CD4-positive, alpha-beta T cell treated with Interferon gamma for 1 hour (primary cell): ENCODE data around the gene GRIK1.

Source experiments
- DNase-seq: peaks from one replicate; pipeline ENCODE4 v3.0.0-alpha.2; 2020

Gene GRIK1

DNA sequence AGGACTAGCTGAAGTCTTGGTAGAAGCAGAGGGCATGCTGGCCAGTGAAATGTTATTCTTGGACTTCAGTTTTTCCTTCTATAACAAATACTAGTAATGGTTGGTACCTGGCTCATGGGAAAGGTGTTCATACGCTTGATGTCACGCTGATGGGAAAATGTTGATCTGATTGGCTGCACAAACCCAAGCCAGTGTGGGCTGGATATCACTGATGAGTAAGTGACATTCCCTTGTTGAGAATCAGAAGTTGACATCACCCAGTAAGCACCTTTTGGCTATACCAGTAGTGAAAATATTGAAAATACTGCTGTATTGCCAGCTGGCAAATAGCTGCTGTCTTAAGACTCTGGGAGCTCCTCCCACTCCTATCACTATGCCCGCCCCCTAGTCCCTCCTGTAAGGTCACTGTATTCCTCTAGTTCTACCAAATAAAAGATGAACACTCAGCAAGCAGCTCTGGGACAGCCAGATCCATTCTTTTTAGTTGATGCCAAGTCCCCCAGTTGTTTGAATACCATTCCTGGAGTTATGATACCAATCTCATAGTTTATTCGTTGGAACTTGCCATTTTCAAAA, 168.2 kb downstream of the GRIK1 start:
- no peak for DNase-seq

DNA sequence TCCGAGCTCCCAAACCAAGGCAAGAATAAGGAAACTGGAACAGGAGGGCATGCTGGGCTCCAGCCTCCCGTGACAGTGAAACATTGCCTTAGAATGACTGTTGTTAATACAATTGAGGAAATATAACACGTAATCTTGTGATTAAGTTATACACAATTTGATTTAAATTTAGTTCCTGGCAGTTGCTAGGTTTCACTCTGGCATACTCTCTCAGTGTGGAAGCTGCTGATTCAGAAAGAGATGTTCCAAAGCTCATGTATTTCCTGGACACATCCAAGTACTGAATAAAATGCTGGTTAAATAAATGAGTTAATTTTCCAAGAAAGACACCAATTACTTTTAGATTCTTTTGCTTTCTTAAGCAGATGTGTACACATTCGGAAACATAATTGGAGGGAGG, 176.1 kb downstream of the GRIK1 start:
- DNase-seq, result no peak

DNA sequence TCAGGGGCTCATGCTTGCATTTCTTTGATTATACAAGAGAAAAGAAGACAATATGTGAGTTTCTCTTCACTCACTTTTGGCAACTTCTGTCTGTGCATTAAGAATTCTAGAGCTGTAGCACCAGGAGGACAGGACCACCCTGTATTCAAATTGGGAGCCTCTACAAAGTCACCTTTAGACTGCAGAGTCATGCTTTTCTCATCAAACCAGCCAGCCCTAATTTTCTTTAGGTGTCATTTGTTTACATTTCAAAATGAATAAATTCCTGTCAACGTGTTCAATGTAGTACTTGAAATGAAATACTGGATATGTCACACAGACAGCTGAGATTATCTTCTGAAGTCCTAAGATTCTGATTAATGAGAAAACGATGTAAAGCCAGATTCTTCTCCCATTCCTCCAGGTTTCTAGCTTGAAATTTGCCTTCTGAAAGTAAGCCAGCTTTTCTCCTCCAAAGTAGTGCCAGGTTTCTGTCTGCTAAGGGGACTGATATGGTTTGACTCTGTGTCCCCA, 177.2 kb downstream of the GRIK1 start:
- DNase-seq, result no peak

DNA sequence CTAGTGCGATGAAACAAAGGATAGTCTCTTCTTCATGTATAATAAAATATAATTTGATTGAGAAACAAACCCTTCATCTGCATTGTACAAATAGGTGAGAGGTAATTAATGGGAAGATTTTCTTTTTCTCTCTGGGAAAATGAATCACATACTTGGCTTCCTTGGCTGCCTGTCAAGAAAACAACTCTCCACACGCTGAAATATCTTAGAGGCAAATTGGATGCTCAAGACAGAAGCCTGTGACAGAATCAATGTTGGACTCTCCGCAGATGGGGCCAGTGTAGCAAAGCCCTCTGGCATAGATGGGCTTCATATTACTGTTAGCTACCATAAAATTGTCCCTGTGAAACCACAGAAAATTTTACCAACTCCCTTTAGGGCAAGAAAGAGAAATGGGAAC, 186.6 kb downstream of the GRIK1 start:
- DNase-seq, result no peak

DNA sequence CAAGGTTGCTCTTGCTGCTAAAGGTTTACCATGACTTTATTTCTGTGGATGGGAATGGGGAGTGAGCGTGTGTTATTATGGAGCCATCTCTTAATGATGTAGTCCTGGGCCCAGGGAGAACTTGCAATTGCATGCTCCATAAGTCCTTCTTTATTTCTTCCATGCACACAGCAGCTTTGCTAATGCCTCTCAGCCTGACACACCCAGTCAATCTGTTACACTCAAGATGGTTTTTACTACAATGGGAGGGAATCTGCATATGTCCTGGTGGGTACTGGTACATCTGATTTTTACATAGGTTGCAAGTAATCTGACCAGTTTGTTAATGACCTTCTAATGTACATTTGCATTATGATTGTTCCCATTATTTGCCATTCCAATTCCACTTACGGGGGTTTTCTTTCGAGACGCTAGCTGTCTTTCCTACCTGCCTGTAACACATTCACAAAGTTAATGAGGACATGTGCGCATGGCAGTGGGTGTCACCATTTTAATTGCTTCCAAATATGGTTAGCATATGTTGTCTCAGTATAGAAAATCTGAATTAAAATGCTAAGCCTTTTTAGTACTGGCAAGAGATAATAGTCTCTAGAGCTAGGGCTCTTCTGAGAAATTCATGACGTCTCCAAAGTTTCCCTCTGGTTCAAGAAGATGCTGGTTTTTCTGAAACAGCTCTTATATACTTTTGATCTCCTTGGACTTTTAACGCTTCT, 188.2 kb downstream of the GRIK1 start:
- DNase-seq, result no peak

DNA sequence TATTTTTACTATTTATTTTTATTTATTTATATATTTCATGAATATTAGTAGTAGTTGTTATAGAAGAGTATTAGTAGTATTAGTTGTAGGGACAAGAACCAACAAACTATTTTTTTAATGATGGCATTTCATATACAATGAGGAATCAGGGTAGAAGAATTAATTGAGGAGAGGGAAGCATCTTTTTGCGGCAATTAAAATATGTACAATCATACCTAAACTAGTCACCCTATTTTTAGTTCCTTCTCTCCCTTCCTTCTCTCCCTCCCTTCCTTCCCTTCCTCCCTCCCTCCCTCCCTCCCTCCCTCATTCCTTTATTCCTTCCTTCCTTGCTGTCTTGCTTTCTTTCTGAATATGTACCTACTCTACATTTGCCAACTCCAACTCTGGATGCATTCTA, 189.8 kb downstream of the GRIK1 start:
- no peak for DNase-seq

DNA sequence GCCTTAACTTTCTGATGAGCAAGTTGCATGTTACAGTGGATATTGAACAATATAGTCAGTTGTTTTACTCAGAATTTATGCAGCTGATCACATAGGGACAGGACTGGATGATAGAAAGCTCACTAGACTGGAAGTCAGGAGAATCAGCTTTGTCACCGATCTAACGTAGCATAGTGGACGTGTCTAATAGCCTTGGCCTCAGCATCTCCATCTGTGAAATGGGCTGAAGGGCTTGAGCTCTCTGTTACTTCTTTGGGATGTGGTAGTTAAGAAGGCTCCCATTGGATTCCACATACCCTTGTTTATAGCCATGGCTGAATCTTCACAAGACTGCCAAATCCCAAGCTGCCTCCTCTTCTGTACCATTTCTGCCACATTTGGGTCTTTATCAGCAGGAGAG, 190.6 kb downstream of the GRIK1 start:
- DNase-seq, result no peak

DNA sequence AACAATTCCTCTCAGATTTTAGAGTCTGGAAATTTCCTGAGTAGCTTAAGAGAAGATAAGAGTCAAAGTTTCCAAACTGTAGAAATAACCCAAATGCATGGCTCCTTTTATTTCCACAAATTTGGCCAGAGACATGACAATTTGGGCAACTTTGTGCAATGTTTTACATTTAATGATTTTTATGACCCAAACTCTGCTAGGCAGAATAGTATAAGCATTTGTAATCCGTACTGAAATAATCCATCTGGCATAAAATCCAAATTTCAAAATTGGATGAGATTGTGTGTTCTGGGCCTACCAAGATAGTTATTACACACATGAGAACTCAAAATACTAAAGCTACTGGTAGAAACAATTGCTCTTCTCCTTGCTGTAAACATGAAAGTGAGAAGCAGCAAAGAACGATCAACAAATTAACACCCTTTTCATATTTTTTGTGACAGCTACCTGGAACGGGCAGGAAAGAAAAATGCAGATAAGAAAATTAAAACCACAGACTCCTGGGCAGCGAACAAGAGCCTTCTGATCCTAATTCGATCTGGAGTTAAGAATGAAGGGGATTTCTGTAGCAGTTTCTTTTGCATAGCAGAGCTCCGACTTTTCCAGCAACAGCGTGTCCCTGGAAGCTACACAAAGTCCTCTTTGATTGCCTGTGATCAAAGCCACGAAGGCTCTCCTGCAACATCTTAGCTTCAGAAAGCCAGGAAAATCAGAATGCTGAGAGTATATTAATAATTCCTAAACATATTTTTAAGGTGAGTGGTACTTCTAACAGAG, 191.2 kb downstream of the GRIK1 start:
- no peak for DNase-seq

DNA sequence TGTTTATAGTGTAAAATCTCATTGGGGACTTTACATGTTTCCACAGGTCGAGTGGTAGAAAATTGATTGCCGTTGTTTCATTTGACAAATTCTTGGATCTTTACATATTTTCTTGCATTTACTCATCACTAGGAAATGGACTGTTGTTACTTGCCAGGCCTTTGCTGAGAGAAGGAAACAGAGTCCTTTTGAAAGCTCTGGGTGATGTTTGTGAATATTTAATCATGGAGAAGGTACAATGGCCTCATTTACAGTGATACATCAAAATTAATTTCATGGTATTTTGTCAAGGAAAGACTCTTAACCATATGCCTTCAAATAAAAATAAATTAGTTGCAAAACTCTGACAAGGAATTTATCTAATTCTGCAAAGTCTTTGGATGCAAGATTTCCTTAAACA, 198.0 kb downstream of the GRIK1 start:
- no peak for DNase-seq

DNA sequence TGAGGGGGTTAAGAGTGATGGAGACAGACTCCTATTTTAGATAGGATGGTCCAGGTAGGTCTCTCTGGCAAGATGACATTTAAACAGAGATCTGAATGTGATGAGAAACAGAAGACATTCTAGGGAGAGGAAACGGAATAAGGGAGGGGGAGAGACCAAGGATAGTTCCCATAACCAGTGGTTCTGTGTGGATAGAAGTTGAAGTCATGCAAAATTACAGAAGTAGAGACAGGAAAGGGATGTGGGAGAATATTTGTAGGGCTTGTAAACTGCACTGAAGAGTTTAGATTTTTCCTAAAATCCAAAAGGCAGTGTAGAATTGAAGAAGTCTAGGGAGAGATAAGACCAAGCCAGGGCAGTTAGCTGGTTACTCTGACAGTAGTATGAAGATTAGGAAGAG, 200.6 kb downstream of the GRIK1 start:
- no peak for DNase-seq

DNA sequence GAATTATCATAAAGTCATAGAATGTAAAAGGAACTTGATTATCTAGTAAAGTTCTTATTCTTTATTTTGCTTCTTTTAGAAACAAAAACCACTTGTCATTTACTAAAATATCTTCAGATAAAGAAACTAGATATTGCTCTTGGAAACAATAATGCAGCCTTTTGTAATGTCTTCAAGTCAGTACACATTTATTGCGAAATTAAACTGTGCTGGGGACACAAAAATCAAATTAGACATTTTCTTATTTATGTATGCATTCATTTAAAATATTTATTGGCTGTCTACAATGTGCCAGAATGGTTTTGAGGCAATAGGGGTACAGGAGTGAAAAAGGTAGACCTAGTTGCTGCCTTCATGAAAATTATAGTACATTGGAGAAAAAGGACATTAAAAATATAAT, 201.1 kb downstream of the GRIK1 start:
- no peak for DNase-seq

DNA sequence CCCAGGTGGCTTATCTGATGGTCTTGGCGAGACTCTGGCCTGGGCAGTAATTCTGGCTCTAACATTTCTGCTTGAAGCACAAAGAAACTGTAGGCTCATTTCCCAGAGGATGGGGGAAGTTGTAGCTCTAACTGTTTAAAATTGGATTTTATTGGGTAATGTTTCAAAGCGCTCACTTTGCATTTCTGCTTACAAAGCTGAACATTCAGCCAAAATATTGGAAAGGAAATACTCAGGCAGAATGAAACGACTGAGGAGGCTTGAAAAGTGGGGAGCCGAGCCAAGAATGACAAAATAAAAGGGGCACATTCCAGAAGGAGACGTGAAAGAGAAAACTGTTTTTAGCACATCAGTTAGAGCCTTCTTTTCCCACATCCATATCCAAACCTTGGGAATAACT, 202.6 kb downstream of the GRIK1 start:
- DNase-seq, result no peak

DNA sequence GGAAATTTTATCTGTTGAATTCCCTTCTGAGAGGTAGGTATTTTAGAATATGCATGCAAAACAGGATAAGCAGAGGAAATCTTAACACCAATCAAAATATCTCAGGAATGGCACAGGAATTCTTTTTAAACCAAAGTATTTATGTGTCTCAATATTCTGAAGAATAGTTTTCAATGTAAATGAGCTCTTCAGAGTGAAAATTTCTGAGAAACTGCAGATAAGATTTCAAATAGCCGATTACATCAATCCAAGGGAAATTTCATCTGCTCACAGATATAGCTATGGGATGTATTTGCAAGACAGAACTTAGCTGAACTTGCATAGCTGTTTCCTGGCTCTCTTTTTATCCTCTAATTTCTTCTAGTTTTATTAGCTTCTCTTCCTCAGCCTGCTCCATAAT, 209.5 kb downstream of the GRIK1 start:
- no peak for DNase-seq

DNA sequence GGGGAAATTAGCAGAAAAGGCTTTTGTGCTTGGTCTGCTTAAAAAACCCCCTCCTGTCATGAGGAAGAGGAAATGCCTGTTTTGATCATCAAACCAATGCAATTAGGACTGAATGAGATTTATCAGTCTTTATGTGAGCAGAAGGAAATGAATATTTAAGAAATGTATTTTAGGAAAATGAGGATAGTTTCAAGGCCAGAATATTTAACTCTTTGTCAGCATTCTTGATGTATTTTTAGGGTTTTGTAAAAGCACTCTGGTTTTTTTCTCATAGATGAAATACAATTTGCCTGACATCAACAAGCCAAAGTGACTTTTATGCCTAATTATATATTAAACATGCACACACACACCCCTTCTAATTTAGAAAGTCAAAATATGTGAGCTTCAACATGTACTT, 213.8 kb downstream of the GRIK1 start:
- no peak for DNase-seq

DNA sequence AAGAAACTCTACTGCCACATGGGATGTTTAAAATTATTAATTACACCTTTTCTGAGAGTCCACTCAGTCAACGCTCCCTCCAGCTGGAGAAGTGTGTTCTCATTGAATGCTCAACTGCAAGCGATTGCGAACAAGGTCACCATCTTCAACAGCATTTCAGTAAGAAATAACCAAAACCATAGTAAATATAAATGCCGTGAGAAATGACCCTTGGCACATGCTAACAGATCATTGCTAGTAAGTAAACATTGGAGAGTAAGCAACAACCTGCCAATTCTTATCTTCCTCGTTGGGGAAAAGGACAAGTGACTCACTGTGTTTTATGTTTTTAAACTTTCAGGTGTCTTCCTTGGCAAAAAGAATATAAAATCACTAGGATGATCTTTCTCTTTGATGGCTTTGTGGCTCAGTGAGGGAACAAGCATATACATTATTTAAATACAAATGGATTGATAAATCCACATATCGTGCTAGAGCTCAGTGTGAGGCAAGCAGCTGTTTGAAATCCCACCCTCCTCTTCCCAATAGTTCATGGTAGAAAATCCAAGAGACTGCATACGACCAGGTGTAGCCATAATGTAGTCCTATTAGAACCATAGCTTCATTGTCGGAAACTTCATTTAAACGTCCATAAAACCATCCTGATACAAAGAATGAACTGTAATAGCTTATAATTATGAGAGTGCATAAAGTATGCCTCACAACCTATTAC, 214.6 kb downstream of the GRIK1 start:
- DNase-seq, result no peak

DNA sequence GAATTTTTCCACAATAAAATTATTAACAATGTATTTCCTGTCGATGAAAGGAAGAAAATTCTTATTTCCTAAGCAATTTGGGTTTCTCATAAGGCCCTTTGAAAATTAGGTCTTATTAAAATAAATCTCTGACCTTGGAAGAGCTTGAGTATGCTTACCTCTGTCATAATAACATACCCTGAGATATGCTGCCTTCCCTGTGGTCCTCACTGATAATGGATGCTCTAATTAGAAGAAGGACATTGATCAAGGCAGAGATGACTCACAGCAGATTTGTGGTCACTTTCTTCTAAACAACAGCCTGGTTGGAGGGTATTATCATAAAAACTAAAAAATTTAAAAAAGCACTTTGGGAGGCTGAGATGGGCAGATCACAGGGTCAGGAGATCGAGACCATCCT, 217.8 kb downstream of the GRIK1 start:
- no peak for DNase-seq

DNA sequence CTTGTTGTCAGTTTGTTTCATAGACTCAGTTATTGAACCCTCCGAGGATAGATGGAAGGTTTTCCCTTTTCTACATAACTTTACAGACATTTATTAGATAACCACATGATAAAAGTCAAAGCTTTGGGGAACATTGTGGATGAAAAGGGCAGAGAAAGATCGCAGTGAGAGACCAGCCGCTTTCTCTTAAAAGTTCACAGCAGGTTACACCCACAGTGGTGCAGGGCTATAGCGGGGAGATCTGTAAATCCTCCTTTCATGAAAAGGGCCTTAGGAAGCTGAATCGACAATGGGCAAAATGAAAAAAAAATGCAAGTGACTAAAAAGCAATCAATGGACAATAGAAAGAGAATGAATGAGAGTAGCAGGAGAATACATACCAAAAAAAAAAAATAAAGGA, 218.6 kb downstream of the GRIK1 start:
- DNase-seq, result no peak

DNA sequence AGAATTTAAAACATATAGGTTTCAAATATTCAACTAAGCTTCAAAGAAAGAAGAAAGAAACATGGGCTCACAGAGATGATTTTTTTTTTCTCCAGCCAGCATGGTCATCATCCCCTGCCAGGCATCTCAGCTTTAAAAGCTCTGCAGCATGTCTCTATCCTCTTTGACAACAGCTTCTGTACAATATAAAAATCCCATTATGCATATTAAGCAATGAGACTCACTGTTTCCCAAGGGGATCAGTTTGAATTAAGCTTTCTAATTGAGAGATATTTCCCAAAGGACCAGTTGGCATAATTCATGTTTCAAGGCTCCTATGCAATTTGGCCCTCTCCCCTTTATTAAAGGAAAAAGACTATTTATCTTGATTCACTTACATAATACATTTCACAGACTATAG, 220.3 kb downstream of the GRIK1 start:
- no peak for DNase-seq

DNA sequence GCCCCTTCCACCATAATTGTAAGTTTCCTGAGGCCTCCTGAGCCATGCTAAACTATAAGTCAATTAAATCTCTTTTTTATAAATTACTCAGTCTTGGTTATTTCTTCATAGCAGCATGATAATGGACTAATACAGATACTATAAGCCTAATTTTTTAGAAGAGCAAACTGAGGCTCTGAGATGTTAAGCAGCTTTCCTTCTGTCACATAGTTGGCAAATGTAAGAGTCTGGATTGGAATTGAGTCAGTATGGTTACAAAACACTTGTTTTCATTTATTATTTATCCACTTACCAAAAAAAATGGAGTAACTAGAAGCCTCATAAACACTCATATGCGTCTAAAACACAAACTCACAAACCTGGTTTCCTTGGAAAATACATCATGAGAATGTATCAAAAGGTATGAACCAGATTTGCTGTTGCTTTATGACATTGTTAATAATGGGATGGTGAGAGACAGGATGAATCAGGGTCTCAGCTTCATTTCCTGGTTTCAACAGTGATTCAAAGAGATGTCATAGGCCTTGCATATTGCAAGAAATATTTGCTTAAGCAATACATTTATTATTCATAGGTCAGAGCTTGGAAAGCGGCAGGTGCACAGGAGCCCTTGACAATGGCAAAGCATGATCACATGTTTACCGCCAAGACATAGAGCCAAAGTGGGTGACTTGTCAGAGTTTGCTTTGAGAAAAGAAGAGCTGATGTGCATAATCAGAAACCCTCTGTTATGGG, 221.5 kb downstream of the GRIK1 start:
- no peak for DNase-seq

DNA sequence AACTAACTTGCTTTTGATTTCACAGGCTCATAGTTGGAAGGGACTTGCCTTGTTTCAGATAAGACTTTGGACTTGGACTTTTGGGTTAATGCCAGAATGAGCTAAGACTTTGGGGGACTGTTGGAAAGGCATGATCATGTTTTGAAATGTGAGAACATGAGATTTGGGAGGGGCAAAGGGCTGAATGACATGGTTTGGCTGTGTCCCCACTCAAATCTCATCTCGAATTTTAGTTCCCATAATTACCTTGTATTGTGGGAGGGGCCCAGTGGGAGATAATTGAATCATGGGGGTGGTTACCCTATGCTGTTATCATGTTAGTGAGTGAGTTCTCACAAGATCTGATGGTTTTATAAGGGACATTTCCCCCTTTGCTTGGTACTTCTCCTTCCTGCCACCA, 222.1 kb downstream of the GRIK1 start:
- no peak for DNase-seq

DNA sequence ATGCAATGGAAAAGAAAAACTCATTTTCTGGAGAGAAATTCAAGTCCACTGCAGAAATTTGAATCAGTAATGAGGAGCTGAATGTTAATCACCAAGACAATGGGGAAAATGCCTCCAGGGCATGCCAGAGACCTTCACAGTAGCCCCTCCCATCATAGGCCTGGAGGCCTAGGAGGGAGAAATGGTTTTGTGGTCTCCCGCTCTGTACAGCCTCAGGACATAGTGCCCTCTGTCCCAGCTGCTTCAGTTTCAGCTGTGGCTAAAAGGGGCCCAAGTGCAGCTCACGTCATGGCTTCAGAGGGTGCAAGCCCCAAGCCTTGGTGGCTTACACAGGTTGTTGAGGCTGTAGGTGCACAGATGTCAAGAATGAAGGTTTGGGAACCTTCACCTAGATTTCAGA, 223.0 kb downstream of the GRIK1 start:
- no peak for DNase-seq

DNA sequence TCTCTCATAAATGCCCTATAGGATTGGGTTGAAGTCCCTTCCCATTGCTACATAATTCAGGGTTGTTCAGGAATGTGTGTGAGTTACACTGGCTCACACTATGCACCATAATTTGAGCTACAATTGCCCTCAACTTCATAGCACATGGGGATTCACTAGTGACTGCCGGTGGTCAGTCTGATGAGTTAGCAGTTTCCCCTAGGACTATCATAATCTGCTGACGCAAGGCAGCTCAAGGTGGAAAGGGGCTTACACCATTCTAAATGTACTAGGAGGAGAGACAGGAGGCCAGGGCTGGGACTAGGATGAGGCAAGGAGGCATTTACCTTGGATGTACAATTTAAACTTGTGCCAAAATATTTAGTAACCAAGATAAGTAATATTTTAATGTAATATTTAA, 224.7 kb downstream of the GRIK1 start:
- no peak for DNase-seq

DNA sequence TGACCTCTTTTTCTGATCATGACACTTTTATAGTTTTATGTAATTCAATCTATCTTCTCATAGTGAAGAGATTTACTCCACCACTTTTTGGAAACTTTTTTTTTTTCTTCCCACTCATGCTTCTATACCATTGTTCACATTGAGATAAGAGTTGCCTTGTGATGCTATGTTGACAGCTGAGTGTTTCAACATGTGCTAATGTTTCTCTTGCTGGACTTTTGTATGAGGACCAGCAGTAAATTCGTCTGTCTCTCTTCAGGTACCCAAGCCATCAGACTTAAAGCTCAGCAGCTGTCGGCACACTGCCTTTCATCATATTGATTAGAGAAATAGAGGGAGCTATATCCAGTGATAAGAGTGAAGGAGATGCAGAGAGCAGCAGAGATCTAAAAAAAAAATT, 227.0 kb downstream of the GRIK1 start:
- DNase-seq, result no peak
